Measurements from ENCODE around the gene CEP95. TPM values are rescaled to one million over a fixed set of nuclear protein-coding genes. Genes with fewer than 3 reads are reported as not detected.

Gene CEP95
- total and polyA plus RNA-seq, 2 donors (not counting 1 experiment from before 2014, with no cell fraction given): 16.6 to 24.8 TPM

- Histone ChIP-seq H4K20me1 (ENCODE audit: control insufficient read depth, extremely low read depth, insufficient read depth, low read length) (no peaks in the 10 kb centered on the region), H3K36me3 (ENCODE audit: control insufficient read depth, insufficient read depth, low read length) (peaks cover 26% of the 10 kb centered on the region), H3K4me1 (ENCODE audit: control insufficient read depth, extremely low read depth, insufficient read depth, low read length) (no peaks in the 10 kb centered on the region), H3K9ac (ENCODE audit: insufficient read depth, low read length) (no peak overlapping the region), H3K27me3 (ENCODE audit: control insufficient read depth, insufficient read depth, low read length) (no peaks in the 10 kb centered on the region), H3K27ac (ENCODE audit: insufficient read depth, low read length) (no peak overlapping the region), H3K4me2 (ENCODE audit: extremely low read depth, insufficient read depth, low read length) (no peak overlapping the region), H3K9me3 (ENCODE audit: control insufficient read depth, insufficient read depth, low read depth, low read length) (no peaks in the 10 kb centered on the region), H2AFZ (ENCODE audit: low read length) (no peak overlapping the region), H3K4me3 (replicated peaks in 1 of 4; ENCODE audit: control extremely low read depth in 1 of 4, insufficient read depth in 1 of 4, low read depth in 3 of 4, low read length in 4 of 4) (no peak overlapping the region), H3K79me2 (ENCODE audit: control insufficient read depth, insufficient read depth, low read length) (peaks cover 6% of the 10 kb centered on the region)
- DNase-seq (ENCODE audit: low read depth in 2 of 2): peak in 1 of 2 donors; percentile 42
- no peak for TF ChIP-seq CTCF (conservative IDR thresholded peaks at IDR 0.05 in 1 of 2, IDR thresholded peaks at IDR 0.05 in 1 of 2; ENCODE audit: low read depth in 1 of 2, low read length in 2 of 2)
- TF ChIP-seq EZH2 (IDR thresholded peaks at IDR 0.05; ENCODE audit: low read length, missing control alignments): no peak
Measured at GRCh38 chr17:64538508-64539130, 31.8 kb downstream of the CEP95 start.

GRCh38 chr17:64540118-64540776, 33.5 kb downstream of the CEP95 start:
- DNase-seq (ENCODE audit: low read depth in 2 of 2): no peak
- Histone ChIP-seq H3K27me3 (ENCODE audit: control insufficient read depth, insufficient read depth, low read length) (no peaks in the 10 kb centered on the region), H3K36me3 (ENCODE audit: control insufficient read depth, insufficient read depth, low read length) (peaks cover 24% of the 10 kb centered on the region), H3K4me2 (ENCODE audit: extremely low read depth, insufficient read depth, low read length) (no peak overlapping the region), H3K27ac (ENCODE audit: insufficient read depth, low read length) (no peak overlapping the region), H3K79me2 (ENCODE audit: control insufficient read depth, insufficient read depth, low read length) (peaks cover 9% of the 10 kb centered on the region), H3K4me1 (ENCODE audit: control insufficient read depth, extremely low read depth, insufficient read depth, low read length) (no peaks in the 10 kb centered on the region), H3K4me3 (replicated peaks in 1 of 4; ENCODE audit: control extremely low read depth in 1 of 4, insufficient read depth in 1 of 4, low read depth in 3 of 4, low read length in 4 of 4) (no peak overlapping the region), H2AFZ (ENCODE audit: low read length) (no peak overlapping the region), H3K9me3 (ENCODE audit: control insufficient read depth, insufficient read depth, low read depth, low read length) (no peaks in the 10 kb centered on the region), H3K9ac (ENCODE audit: insufficient read depth, low read length) (no peak overlapping the region), H4K20me1 (ENCODE audit: control insufficient read depth, extremely low read depth, insufficient read depth, low read length) (no peaks in the 10 kb centered on the region)
- no peak for TF ChIP-seq CTCF (conservative IDR thresholded peaks at IDR 0.05 in 1 of 2, IDR thresholded peaks at IDR 0.05 in 1 of 2; ENCODE audit: low read depth in 1 of 2, low read length in 2 of 2)
- TF ChIP-seq EZH2 (IDR thresholded peaks at IDR 0.05; ENCODE audit: low read length, missing control alignments): no peak

GRCh38 chr17:64544742-64545141, 38.0 kb downstream of the CEP95 start:
- no peak for DNase-seq (ENCODE audit: low read depth in 2 of 2)
- H2AFZ ChIP-seq (ENCODE audit: low read length): no peak overlapping the region
- peaks cover 23% of the 10 kb centered on the region for H3K36me3 ChIP-seq (ENCODE audit: control insufficient read depth, insufficient read depth, low read length)
- no peaks in the 10 kb centered on the region for H3K4me1 ChIP-seq (ENCODE audit: control insufficient read depth, extremely low read depth, insufficient read depth, low read length)
- H3K4me2 ChIP-seq (ENCODE audit: extremely low read depth, insufficient read depth, low read length): no peak overlapping the region
- no peaks in the 10 kb centered on the region for H4K20me1 ChIP-seq (ENCODE audit: control insufficient read depth, extremely low read depth, insufficient read depth, low read length)
- H3K79me2 ChIP-seq (ENCODE audit: control insufficient read depth, insufficient read depth, low read length): peaks cover 15% of the 10 kb centered on the region
- no peaks in the 10 kb centered on the region for H3K27me3 ChIP-seq (ENCODE audit: control insufficient read depth, insufficient read depth, low read length)
- no peak overlapping the region for H3K27ac ChIP-seq (ENCODE audit: insufficient read depth, low read length)
- TF ChIP-seq CTCF (conservative IDR thresholded peaks at IDR 0.05 in 1 of 2, IDR thresholded peaks at IDR 0.05 in 1 of 2; ENCODE audit: low read depth in 1 of 2, low read length in 2 of 2): no peak
- no peak for TF ChIP-seq EZH2 (IDR thresholded peaks at IDR 0.05; ENCODE audit: low read length, missing control alignments)
- no peak overlapping the region for H3K9ac ChIP-seq (ENCODE audit: insufficient read depth, low read length)
- H3K9me3 ChIP-seq (ENCODE audit: control insufficient read depth, insufficient read depth, low read depth, low read length): no peaks in the 10 kb centered on the region
- no peak overlapping the region for H3K4me3 ChIP-seq (replicated peaks in 1 of 4; ENCODE audit: control extremely low read depth in 1 of 4, insufficient read depth in 1 of 4, low read depth in 3 of 4, low read length in 4 of 4)
